HepG2 (cell line): ENCODE data around the gene FLAD1. TPM values are rescaled to one million over a fixed set of nuclear protein-coding genes. Genes with fewer than 3 reads are reported as not detected.

Source experiments
- ATF7 ChIP-seq, 2 experiments: fragments of 450-650 bp in 1 of 2; sonication (generic) in 1 of 2; formaldehyde crosslinking in 1 of 2; IDR thresholded peaks; 2 replicates each; pipeline versions ENCODE4 v1.4.0 to v1.6.1; 2016 to 2020; ENCODE audit warnings: antibody characterized with exemption in 1 of 2, mild to moderate bottlenecking in 1 of 2, missing genetic modification reagents in 1 of 2
- BCL3 ChIP-seq: sonication (generic); formaldehyde crosslinking; IDR thresholded peaks from 2 replicates; pipeline ENCODE4 v1.5.1; 2020; ENCODE audit warnings: mild to moderate bottlenecking, missing genetic modification reagents, moderate library complexity
- BRD4 ChIP-seq: sonication (generic); formaldehyde crosslinking; IDR thresholded peaks from 2 replicates; pipeline ENCODE4 v1.4.0; 2020; ENCODE audit warnings: missing genetic modification reagents
- CAMTA2 ChIP-seq: sonication (generic); formaldehyde crosslinking; IDR thresholded peaks from 2 replicates; pipeline ENCODE4 v1.4.0; 2020; ENCODE audit warnings: mild to moderate bottlenecking, missing genetic modification reagents, borderline replicate concordance
- CENPX ChIP-seq: sonication (generic); formaldehyde crosslinking; IDR thresholded peaks from 2 replicates; pipeline ENCODE4 v1.9.0; 2021; ENCODE audit warnings: mild to moderate bottlenecking, missing genetic modification reagents, moderate library complexity
- CREBL2 ChIP-seq: sonication (generic); formaldehyde crosslinking; IDR thresholded peaks from 2 replicates; pipeline ENCODE4 v1.8.1; 2023; ENCODE audit warnings: missing genetic modification reagents, mild to moderate bottlenecking, borderline replicate concordance
- GFI1 ChIP-seq: sonication (generic); formaldehyde crosslinking; IDR thresholded peaks from 2 replicates; pipeline ENCODE4 v1.5.0; 2020; ENCODE audit warnings: missing genetic modification reagents, mild to moderate bottlenecking, borderline replicate concordance
- GRHL1 ChIP-seq: sonication (generic); formaldehyde crosslinking; conservative IDR thresholded peaks from 2 replicates; pipeline ENCODE4 v1.8.0; 2022; ENCODE audit warnings: missing genetic modification reagents
- JUN ChIP-seq: sonication (generic); formaldehyde crosslinking; IDR thresholded peaks from 2 replicates; pipeline ENCODE4 v1.4.0; 2020; ENCODE audit warnings: mild to moderate bottlenecking, missing genetic modification reagents
- KDM4B ChIP-seq: sonication (generic); formaldehyde crosslinking; IDR thresholded peaks from 2 replicates; pipeline ENCODE4 v1.4.0; 2020; ENCODE audit warnings: missing genetic modification reagents
- POLR2AphosphoS5 ChIP-seq: IDR thresholded peaks from 2 replicates; pipeline ENCODE4 v1.6.1; 2012; ENCODE audit warnings: low read depth, low read length
- RARG ChIP-seq: sonication (generic); formaldehyde crosslinking; IDR thresholded peaks from 2 replicates; pipeline ENCODE4 v1.4.0; 2020; ENCODE audit warnings: low read depth, mild to moderate bottlenecking, missing genetic modification reagents
- RFX1 ChIP-seq: fragments of 450-650 bp; IDR thresholded peaks from 2 replicates; pipeline ENCODE4 v1.6.1; 2017
- RXRB ChIP-seq: IDR thresholded peaks from 2 replicates; pipeline ENCODE4 v1.6.1; 2016; ENCODE audit warnings: borderline replicate concordance, missing genetic modification reagents, missing compliant biosample characterization
- SAFB2 ChIP-seq: sonication (generic); formaldehyde crosslinking; IDR thresholded peaks from 2 replicates; pipeline ENCODE4 v1.5.1; 2020; ENCODE audit warnings: missing genetic modification reagents, low read depth, mild to moderate bottlenecking, borderline replicate concordance
- SAP130 ChIP-seq: IDR thresholded peaks from 2 replicates; pipeline ENCODE4 v1.6.1; 2016; ENCODE audit warnings: low read depth
- SIX1 ChIP-seq: sonication (generic); formaldehyde crosslinking; IDR thresholded peaks from 2 replicates; pipeline ENCODE4 v1.4.0; 2020; ENCODE audit warnings: missing genetic modification reagents, borderline replicate concordance
- SIX4 ChIP-seq: sonication (generic); formaldehyde crosslinking; IDR thresholded peaks from 2 replicates; pipeline ENCODE4 v1.4.0; 2020; ENCODE audit warnings: missing genetic modification reagents
- SMAD9 ChIP-seq: sonication (generic); formaldehyde crosslinking; IDR thresholded peaks from 2 replicates; pipeline ENCODE4 v1.5.1; 2020; ENCODE audit warnings: mild to moderate bottlenecking, missing genetic modification reagents
- ZBTB25 ChIP-seq: IDR thresholded peaks from 2 replicates; pipeline ENCODE4 v1.6.1; 2018; ENCODE audit warnings: missing genetic modification reagents
- ZNF224 ChIP-seq: sonication (generic); formaldehyde crosslinking; IDR thresholded peaks from 2 replicates; pipeline ENCODE4 v1.5.0; 2020; ENCODE audit warnings: mild to moderate bottlenecking, missing genetic modification reagents
- ZNF329 ChIP-seq: sonication (generic); formaldehyde crosslinking; IDR thresholded peaks from 2 replicates; pipeline ENCODE4 v1.9.0; 2021; ENCODE audit warnings: low read depth, mild to moderate bottlenecking, missing genetic modification reagents
- ZNF333 ChIP-seq: sonication (generic); formaldehyde crosslinking; IDR thresholded peaks from 2 replicates; pipeline ENCODE4 v1.4.0; 2020; ENCODE audit warnings: mild to moderate bottlenecking, missing genetic modification reagents, borderline replicate concordance
- ZNF432 ChIP-seq: sonication (generic); formaldehyde crosslinking; IDR thresholded peaks from 2 replicates; pipeline ENCODE4 v1.5.0; 2020; ENCODE audit warnings: missing genetic modification reagents, mild to moderate bottlenecking, borderline replicate concordance
- ZNF569 ChIP-seq: sonication (generic); formaldehyde crosslinking; IDR thresholded peaks from 2 replicates; pipeline ENCODE4 v1.5.0; 2020; ENCODE audit warnings: mild to moderate bottlenecking, missing genetic modification reagents, moderate library complexity, borderline replicate concordance
- ZNF580 ChIP-seq: IDR thresholded peaks from 2 replicates; pipeline ENCODE4 v1.6.1; 2016; ENCODE audit warnings: low read depth, borderline replicate concordance
- ZSCAN22 ChIP-seq: sonication (generic); formaldehyde crosslinking; IDR thresholded peaks from 2 replicates; pipeline ENCODE4 v1.4.0; 2020; ENCODE audit warnings: mild to moderate bottlenecking, missing genetic modification reagents
- polyA plus RNA-seq, 8 experiments: library from polyadenylated mRNA; depleted of rRNA in 3 of 8; stranded (reverse) in 7 of 8; unstranded in 1 of 8; fragments of >200 nt; fragmentation: Illumina TruSeq in 4 of 8; extraction: Trizol in 4 of 8; gene quantifications; 2 replicates each; pipeline versions ENCODE4 v1.2.1 to v1.2.3, GENCODE V29; 2011 to 2016; ENCODE audit warnings: low read depth in 4 of 8, missing spikeins in 1 of 8, mixed read lengths in 1 of 8; ENCODE audit not compliant: insufficient read depth in 1 of 8
- total RNA-seq, 5 experiments: library from RNA; depleted of rRNA; stranded (reverse); fragments of >200 nt; fragmentation: Illumina TruSeq; extraction: Trizol; gene quantifications; 2 replicates each; pipeline ENCODE4 v1.2.3, GENCODE V29; 2016; ENCODE audit warnings: low read depth in 1 of 5

FLAD1 gene
- total and polyA plus RNA-seq, 2 of the 13 experiments (the other 11 are each of a cell fraction or from before 2014, with no cell fraction given), result 25.9 to 32.8 TPM

- TF ChIP-seq SIX1 (CRISPR knock-in tag) (no peak), JUN (no peak), CAMTA2 (no peak), ATF7 (IDR thresholded peaks at IDR 0.05) (no peak), ATF7 (CRISPR knock-in tag; IDR thresholded peaks at IDR 0.05) (no peak), ZBTB25 (CRISPR knock-in tag) (peak; percentile 27; the same call in 1 of the 2 replicates), ZNF333 (CRISPR knock-in tag) (no peak), GFI1 (CRISPR knock-in tag) (no peak), SAP130 (peak; percentile 99), KDM4B (0 out of 2 replicates have a peak, but pooled peaks have one; percentile 61), ZNF329 (CRISPR knock-in tag) (no peak), POLR2AphosphoS5 (peak; percentile 74), RARG (CRISPR knock-in tag) (no peak), RXRB (CRISPR knock-in tag) (no peak), GRHL1 (no peak), RFX1 (no peak), ZSCAN22 (CRISPR knock-in tag) (no peak), ZNF432 (CRISPR knock-in tag) (no peak), SMAD9 (CRISPR knock-in tag) (no peak), BRD4 (CRISPR knock-in tag) (peak; percentile 46; the same call in 1 of the 2 replicates), CREBL2 (no peak), SIX4 (no peak), SAFB2 (CRISPR knock-in tag) (no peak), BCL3 (CRISPR knock-in tag) (no peak), CENPX (CRISPR knock-in tag) (no peak), ZNF580 (CRISPR knock-in tag) (peak; percentile 75), ZNF224 (CRISPR knock-in tag) (0 out of 2 replicates have a peak, but pooled peaks have one; percentile 15), ZNF569 (CRISPR knock-in tag) (no peak)
These were observed at the start of gene FLAD1 (continued) for GRCh38 chr1:154982897-154983648.
